Measurements from ENCODE around the gene MAP3K3. TPM values are rescaled to one million over a fixed set of nuclear protein-coding genes. Genes with fewer than 3 reads are reported as not detected.

MAP3K3 gene
- total and polyA plus RNA-seq, 2 donors (not counting 3 experiments of a cell fraction or from before 2014, with no cell fraction given), result 56.6 to 81.0 TPM

- Histone ChIP-seq H2AFZ (ENCODE audit: low read depth, low read length) (peak overlapping the region; percentile 71), H3K27ac (ENCODE audit: insufficient read depth, low read depth, low read length) (peak overlapping the region; percentile 77), H3K9me3 (replicated peaks; ENCODE audit: control insufficient read depth, insufficient read depth, low read length) (no peaks in the 10 kb centered on the region), H3K9ac (replicated peaks; ENCODE audit: extremely low read depth, insufficient read depth, low read length) (no peak overlapping the region), H3K4me3 (replicated peaks in 1 of 3; ENCODE audit: insufficient read depth in 1 of 3, low read depth in 1 of 3, low read length in 3 of 3) (peak overlapping the region in 2 of 3 experiments; percentile 7 to 23), H3K4me1 (ENCODE audit: control insufficient read depth, extremely low read depth, insufficient read depth, low read length) (peaks cover 27% of the 10 kb centered on the region), H3K36me3 (ENCODE audit: control insufficient read depth in 2 of 2, extremely low read depth in 1 of 2, insufficient read depth in 2 of 2, low read length in 2 of 2) (peaks cover 0 to 8% of the 10 kb centered on the region in 2 experiments), H3K27me3 (ENCODE audit: control insufficient read depth in 2 of 2, insufficient read depth in 2 of 2, low read length in 2 of 2) (no peaks in the 10 kb centered on the region), H3K79me2 (ENCODE audit: control insufficient read depth, insufficient read depth, low read length) (peaks cover 9% of the 10 kb centered on the region), H3K4me2 (ENCODE audit: insufficient read depth, low read length) (peak overlapping the region; percentile 40), H3K9me1 (replicated peaks; ENCODE audit: control insufficient read depth, extremely low read depth, insufficient read depth, low read length) (no peaks in the 10 kb centered on the region), H4K20me1 (replicated peaks; ENCODE audit: control insufficient read depth, extremely low read depth, insufficient read depth, low read length) (no peaks in the 10 kb centered on the region)
- dilution Hi-C loops (cut with MboI; ENCODE audit: extremely low pct_ligation_motif_present, low sequenced_read_pairs), result no loop called here
- ChIA-PET POLR2A (no interaction called here), CTCF (interaction anchor here (0.8 to 1.6 kb wide), 4 partner anchors 9 to 12 kb away, joined by 3 to 6 read pairs (median 4); no protein-coding TSS in a partner anchor)
- DNase-seq (ENCODE audit: low read depth, low spot score), result no peak
- BruUV-seq (replicated peaks), result no TSS peak
- intact Hi-C loops (cut with micrococcal nuclease), result loop anchor here (1.0 kb wide), 1 partner anchor 72 kb away; the partner anchor contains the start of gene CCDC47
- TF ChIP-seq GATA2 (IDR thresholded peaks at IDR 0.05; ENCODE audit: insufficient read depth, insufficient read length, low read depth, low read length) (no peak), POLR2A (IDR thresholded peaks at IDR 0.05; ENCODE audit: low read depth, low read length) (no peak), JUN (IDR thresholded peaks at IDR 0.05; ENCODE audit: borderline replicate concordance, insufficient read depth, insufficient read length, low read depth) (no peak), MYC (IDR thresholded peaks at IDR 0.05; ENCODE audit: low read depth, low read length) (no peak), FOS (IDR thresholded peaks at IDR 0.05; ENCODE audit: borderline replicate concordance, insufficient read depth, low read length) (no peak), MAX (IDR thresholded peaks at IDR 0.05; ENCODE audit: insufficient read depth, insufficient read length) (no peak), CTCF (IDR thresholded peaks at IDR 0.05; ENCODE audit: extremely low read depth in 1 of 2, insufficient read depth in 1 of 2, low read depth in 1 of 2, low read length in 2 of 2) (no peak)
- FAIRE-seq, result no peak
Observed at GRCh38 chr17:63701456-63701820, 79.2 kb downstream of the MAP3K3 start.
